ENCODE data around the gene PTH1R. TPM values are rescaled to one million over a fixed set of nuclear protein-coding genes. Genes with fewer than 3 reads are reported as not detected.

The PTH1R gene
- polyA plus RNA-seq, 1 donor (not counting 4 experiments of a cell fraction or from before 2014, with no cell fraction given): not detected

- dilution Hi-C loops (cut with MboI; ENCODE audit: extremely low pct_ligation_motif_present, low sequenced_read_pairs): no loop called here
- no peaks in the 10 kb centered on the region for H3K9me3 ChIP-seq (ENCODE audit: control insufficient read depth, low read depth, low read length)
- no peak overlapping the region for H3K27ac ChIP-seq (ENCODE audit: control insufficient read depth, insufficient read depth, low read length)
- peaks cover 12% of the 10 kb centered on the region for H3K4me1 ChIP-seq (ENCODE audit: control insufficient read depth, extremely low read depth, insufficient read depth, low read length)
- H2AFZ ChIP-seq (ENCODE audit: control insufficient read depth, low read length): no peak overlapping the region
- H3K4me2 ChIP-seq (ENCODE audit: control insufficient read depth, extremely low read depth, insufficient read depth, low read depth, low read length): no peak overlapping the region
- no peaks in the 10 kb centered on the region for H3K9me1 ChIP-seq (ENCODE audit: control insufficient read depth, extremely low read depth, insufficient read depth, low read length)
- H3K79me2 ChIP-seq (ENCODE audit: control insufficient read depth, insufficient read depth, low read length): no peaks in the 10 kb centered on the region
- DNase-seq (ENCODE audit: low read depth, low spot score) (no peak), FAIRE-seq (no peak)
- H3K36me3 ChIP-seq (ENCODE audit: control insufficient read depth in 2 of 2, extremely low read depth in 1 of 2, insufficient read depth in 2 of 2, low read length in 2 of 2): no peaks in the 10 kb centered on the region
- no peak overlapping the region for H3K4me3 ChIP-seq (ENCODE audit: control insufficient read depth in 2 of 3, extremely low read depth in 1 of 3, insufficient read depth in 2 of 3, low read depth in 1 of 3, low read length in 3 of 3)
- H3K9ac ChIP-seq (ENCODE audit: control insufficient read depth, extremely low read depth, insufficient read depth, low read length): no peak overlapping the region
- H4K20me1 ChIP-seq (ENCODE audit: control insufficient read depth, extremely low read depth, insufficient read depth, low read length): no peaks in the 10 kb centered on the region
- H3K27me3 ChIP-seq (ENCODE audit: control insufficient read depth, extremely low read depth, insufficient read depth, low read length): no peaks in the 10 kb centered on the region
- TF ChIP-seq, protein P1, sequence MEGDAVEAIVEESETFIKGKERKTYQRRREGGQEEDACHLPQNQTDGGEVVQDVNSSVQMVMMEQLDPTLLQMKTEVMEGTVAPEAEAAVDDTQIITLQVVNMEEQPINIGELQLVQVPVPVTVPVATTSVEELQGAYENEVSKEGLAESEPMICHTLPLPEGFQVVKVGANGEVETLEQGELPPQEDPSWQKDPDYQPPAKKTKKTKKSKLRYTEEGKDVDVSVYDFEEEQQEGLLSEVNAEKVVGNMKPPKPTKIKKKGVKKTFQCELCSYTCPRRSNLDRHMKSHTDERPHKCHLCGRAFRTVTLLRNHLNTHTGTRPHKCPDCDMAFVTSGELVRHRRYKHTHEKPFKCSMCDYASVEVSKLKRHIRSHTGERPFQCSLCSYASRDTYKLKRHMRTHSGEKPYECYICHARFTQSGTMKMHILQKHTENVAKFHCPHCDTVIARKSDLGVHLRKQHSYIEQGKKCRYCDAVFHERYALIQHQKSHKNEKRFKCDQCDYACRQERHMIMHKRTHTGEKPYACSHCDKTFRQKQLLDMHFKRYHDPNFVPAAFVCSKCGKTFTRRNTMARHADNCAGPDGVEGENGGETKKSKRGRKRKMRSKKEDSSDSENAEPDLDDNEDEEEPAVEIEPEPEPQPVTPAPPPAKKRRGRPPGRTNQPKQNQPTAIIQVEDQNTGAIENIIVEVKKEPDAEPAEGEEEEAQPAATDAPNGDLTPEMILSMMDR (optimal IDR thresholded peaks at IDR 0.05 in 1 of 3, IDR thresholded peaks at IDR 0.05 in 1 of 3, conservative IDR thresholded peaks at IDR 0.05 in 1 of 3; ENCODE audit: extremely low read depth in 1 of 3, insufficient read depth in 2 of 3, low read length in 3 of 3): no peak
- TF ChIP-seq EZH2 (IDR thresholded peaks at IDR 0.05; ENCODE audit: low read length): no peak
These were observed 29.0 kb downstream of the PTH1R start for GRCh38 chr3:46906471-46907058.

DNA sequence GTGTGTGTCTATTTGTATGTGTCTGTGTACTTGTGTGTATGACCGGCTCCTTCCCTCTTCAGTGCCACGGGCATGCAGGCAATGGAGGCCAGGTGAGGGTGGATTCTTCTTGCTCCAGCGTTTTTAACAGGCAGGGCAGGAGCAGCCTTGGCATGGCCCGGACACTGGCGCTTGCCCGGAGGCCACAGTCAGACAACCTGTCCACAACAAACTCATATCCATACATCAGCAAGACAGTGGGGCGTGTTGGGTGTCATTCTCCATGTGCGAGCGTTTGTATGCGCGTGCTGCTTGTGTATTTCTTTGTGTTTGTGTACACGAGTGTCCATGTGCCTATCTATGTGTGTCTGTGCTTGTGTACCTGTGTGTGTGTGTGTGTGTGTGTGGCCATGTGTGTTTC is 29.8 kb downstream of the PTH1R start:
- Histone ChIP-seq H3K4me1 (ENCODE audit: control insufficient read depth, extremely low read depth, insufficient read depth, low read length) (peaks cover 12% of the 10 kb centered on the region), H3K9me1 (ENCODE audit: control insufficient read depth, extremely low read depth, insufficient read depth, low read length) (no peaks in the 10 kb centered on the region), H3K27me3 (ENCODE audit: control insufficient read depth, extremely low read depth, insufficient read depth, low read length) (no peaks in the 10 kb centered on the region), H3K79me2 (ENCODE audit: control insufficient read depth, insufficient read depth, low read length) (no peaks in the 10 kb centered on the region), H3K27ac (ENCODE audit: control insufficient read depth, insufficient read depth, low read length) (no peak overlapping the region), H3K4me2 (ENCODE audit: control insufficient read depth, extremely low read depth, insufficient read depth, low read depth, low read length) (no peak overlapping the region), H3K4me3 (ENCODE audit: control insufficient read depth in 2 of 3, extremely low read depth in 1 of 3, insufficient read depth in 2 of 3, low read depth in 1 of 3, low read length in 3 of 3) (no peak overlapping the region), H3K9ac (ENCODE audit: control insufficient read depth, extremely low read depth, insufficient read depth, low read length) (no peak overlapping the region), H4K20me1 (ENCODE audit: control insufficient read depth, extremely low read depth, insufficient read depth, low read length) (no peaks in the 10 kb centered on the region), H2AFZ (ENCODE audit: control insufficient read depth, low read length) (no peak overlapping the region), H3K9me3 (ENCODE audit: control insufficient read depth, low read depth, low read length) (no peaks in the 10 kb centered on the region), H3K36me3 (ENCODE audit: control insufficient read depth in 2 of 2, extremely low read depth in 1 of 2, insufficient read depth in 2 of 2, low read length in 2 of 2) (no peaks in the 10 kb centered on the region)
- dilution Hi-C loops (cut with MboI; ENCODE audit: extremely low pct_ligation_motif_present, low sequenced_read_pairs): no loop called here
- DNase-seq (ENCODE audit: low read depth, low spot score): no peak
- TF ChIP-seq, protein P1 (optimal IDR thresholded peaks at IDR 0.05 in 1 of 3, IDR thresholded peaks at IDR 0.05 in 1 of 3, conservative IDR thresholded peaks at IDR 0.05 in 1 of 3; ENCODE audit: extremely low read depth in 1 of 3, insufficient read depth in 2 of 3, low read length in 3 of 3): no peak
- no peak for TF ChIP-seq EZH2 (IDR thresholded peaks at IDR 0.05; ENCODE audit: low read length)
- no peak for FAIRE-seq
